PC-9 (cell line): ENCODE results near the gene RIMBP2. TPM values are rescaled to one million over a fixed set of nuclear protein-coding genes. Genes with fewer than 3 reads are reported as not detected.

Source experiments
- BruUV-seq: library from RNA; stranded (reverse); fragments of 400-500 nt; replicated peaks from 2 replicates; lab custom pipeline; 2021; lab: Mats Ljungman, UMichigan
- CTCF ChIA-PET: fragments of 300-600 bp; sonication (Branson Sonifier 250); formaldehyde crosslinking; loops from one replicate; lab custom pipeline; 2022; ENCODE audit warnings: antibody characterized with exemption; lab: Charles Lee
- POLR2A ChIA-PET: fragments of 300-600 bp; sonication (Branson Sonifier 250); formaldehyde crosslinking; loops from one replicate; lab custom pipeline; 2022; ENCODE audit warnings: antibody characterized with exemption; ENCODE audit not compliant: unreplicated experiment; lab: Charles Lee
- DNase-seq, 2 experiments: peaks; one replicate each; pipeline versions ENCODE4 v3.0.0 to v3.0.0-alpha.2; 2015 to 2022; ENCODE audit warnings: mixed read lengths in 1 of 2
- H2AFZ ChIP-seq: fragments of 200-600 bp; sonication (generic); 2 replicates; pipeline ENCODE4 v1.8.1; 2017; ENCODE audit warnings: antibody characterized with exemption
- H3F3A ChIP-seq: fragments of 200-600 bp; sonication (generic); 2 replicates; pipeline ENCODE4 v1.8.1; 2017; ENCODE audit warnings: antibody characterized with exemption, mild to moderate bottlenecking, low read depth; ENCODE audit not compliant: insufficient read depth
- H3K27ac ChIP-seq: fragments of 200-600 bp; sonication (generic); 2 replicates; pipeline ENCODE4 v1.6.1; 2016; ENCODE audit warnings: mixed run types
- H3K27me3 ChIP-seq: fragments of 200-600 bp; sonication (generic); 2 replicates; pipeline ENCODE4 v1.6.1; 2016; ENCODE audit warnings: low read depth, mixed run types; ENCODE audit not compliant: insufficient read depth
- H3K36me3 ChIP-seq: fragments of 200-600 bp; sonication (generic); 2 replicates; pipeline ENCODE4 v1.6.1; 2016; ENCODE audit warnings: low read depth, mixed run types
- H3K4me1 ChIP-seq: fragments of 200-600 bp; sonication (generic); replicated peaks from 2 replicates; pipeline ENCODE4 v1.6.1; 2016; ENCODE audit warnings: mixed run types; ENCODE audit not compliant: insufficient read depth
- H3K4me2 ChIP-seq: fragments of 200-600 bp; sonication (generic); 2 replicates; pipeline ENCODE4 v1.6.1; 2017; ENCODE audit warnings: mixed run types
- H3K4me3 ChIP-seq: fragments of 200-600 bp; sonication (generic); 2 replicates; pipeline ENCODE4 v1.6.1; 2016; ENCODE audit warnings: mixed run types
- H3K79me2 ChIP-seq: fragments of 200-600 bp; sonication (generic); 2 replicates; pipeline ENCODE4 v1.6.1; 2017; ENCODE audit warnings: low read depth, mixed run types
- H3K9me2 ChIP-seq: fragments of 200-600 bp; sonication (generic); 2 replicates; pipeline ENCODE4 v1.8.1; 2017; ENCODE audit warnings: mild to moderate bottlenecking; ENCODE audit not compliant: insufficient read depth
- H3K9me3 ChIP-seq: fragments of 200-600 bp; sonication (generic); 2 replicates; pipeline ENCODE4 v1.8.1; 2016; ENCODE audit warnings: low read depth; ENCODE audit not compliant: insufficient read depth
- H4K20me1 ChIP-seq: fragments of 200-600 bp; sonication (generic); 2 replicates; pipeline ENCODE4 v1.8.1; 2017; ENCODE audit not compliant: insufficient read depth
- EZH2 ChIP-seq: fragments of 200-600 bp; sonication (generic); IDR thresholded peaks from 2 replicates; pipeline ENCODE4 v1.8.0; 2017; ENCODE audit warnings: antibody characterized with exemption, low read depth
- intact Hi-C: fragments of 100-400 bp; cut with micrococcal nuclease; formaldehyde crosslinking; loops from one replicate; pipeline ENCODE4 v1.10.0; 2022; ENCODE audit not compliant: unreplicated experiment
- total RNA-seq: library from RNA; stranded (reverse); gene quantifications from 2 replicates; pipeline ENCODE4 v1.2.3, GENCODE V29; 2021
- TF ChIP-seq, protein P1 (sequence below): fragments of 200-600 bp; sonication (generic); conservative IDR thresholded peaks from 2 replicates; pipeline ENCODE4 v1.6.1; 2017; ENCODE audit warnings: mixed run types, antibody characterized with exemption, mild to moderate bottlenecking, moderate library complexity

RIMBP2 gene
- total RNA-seq, 1 experiment from 2014 or later: not detected

DNA sequence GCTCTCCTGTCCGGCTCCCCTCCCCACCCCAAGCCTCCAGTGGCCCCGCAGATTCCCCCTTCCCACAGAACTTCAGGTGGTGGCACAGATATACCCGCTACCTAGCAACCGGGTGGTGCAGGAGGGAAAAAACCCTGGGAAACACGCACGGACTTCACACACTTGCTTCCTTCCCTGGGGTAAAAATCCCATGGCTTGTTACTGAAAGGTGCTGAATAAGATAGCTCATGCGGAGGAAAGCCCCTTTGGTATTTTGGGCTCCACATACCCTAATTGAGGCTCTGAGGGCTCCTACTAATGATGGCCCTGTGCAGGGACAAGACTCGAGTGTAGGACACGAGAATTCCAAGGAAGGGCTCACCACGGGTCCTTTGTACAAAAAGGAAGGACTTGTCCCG, 869 bp upstream of the RIMBP2 start:
- intact Hi-C loops: no loop called here
- BruUV-seq: no TSS peak
- POLR2A ChIA-PET: no interaction called here
- Histone ChIP-seq H3K4me3 (no peak overlapping the region), H3K4me1 (no peaks in the 10 kb centered on the region), H2AFZ (no peak overlapping the region), H3K4me2 (no peak overlapping the region), H3K27me3 (peaks cover 64% of the 10 kb centered on the region), H3F3A (no peaks in the 10 kb centered on the region), H3K9me2 (no peaks in the 10 kb centered on the region), H3K79me2 (no peaks in the 10 kb centered on the region), H3K9me3 (no peaks in the 10 kb centered on the region), H4K20me1 (no peaks in the 10 kb centered on the region), H3K27ac (no peak overlapping the region), H3K36me3 (no peaks in the 10 kb centered on the region)
- CTCF ChIA-PET: interaction anchor here (0.7 kb wide), 1 partner anchor 86 kb away, joined by 16 read pairs; no protein-coding TSS in a partner anchor
- no peak for DNase-seq
- no peak for TF ChIP-seq EZH2
- TF ChIP-seq, protein P1, sequence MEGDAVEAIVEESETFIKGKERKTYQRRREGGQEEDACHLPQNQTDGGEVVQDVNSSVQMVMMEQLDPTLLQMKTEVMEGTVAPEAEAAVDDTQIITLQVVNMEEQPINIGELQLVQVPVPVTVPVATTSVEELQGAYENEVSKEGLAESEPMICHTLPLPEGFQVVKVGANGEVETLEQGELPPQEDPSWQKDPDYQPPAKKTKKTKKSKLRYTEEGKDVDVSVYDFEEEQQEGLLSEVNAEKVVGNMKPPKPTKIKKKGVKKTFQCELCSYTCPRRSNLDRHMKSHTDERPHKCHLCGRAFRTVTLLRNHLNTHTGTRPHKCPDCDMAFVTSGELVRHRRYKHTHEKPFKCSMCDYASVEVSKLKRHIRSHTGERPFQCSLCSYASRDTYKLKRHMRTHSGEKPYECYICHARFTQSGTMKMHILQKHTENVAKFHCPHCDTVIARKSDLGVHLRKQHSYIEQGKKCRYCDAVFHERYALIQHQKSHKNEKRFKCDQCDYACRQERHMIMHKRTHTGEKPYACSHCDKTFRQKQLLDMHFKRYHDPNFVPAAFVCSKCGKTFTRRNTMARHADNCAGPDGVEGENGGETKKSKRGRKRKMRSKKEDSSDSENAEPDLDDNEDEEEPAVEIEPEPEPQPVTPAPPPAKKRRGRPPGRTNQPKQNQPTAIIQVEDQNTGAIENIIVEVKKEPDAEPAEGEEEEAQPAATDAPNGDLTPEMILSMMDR: no peak

DNA sequence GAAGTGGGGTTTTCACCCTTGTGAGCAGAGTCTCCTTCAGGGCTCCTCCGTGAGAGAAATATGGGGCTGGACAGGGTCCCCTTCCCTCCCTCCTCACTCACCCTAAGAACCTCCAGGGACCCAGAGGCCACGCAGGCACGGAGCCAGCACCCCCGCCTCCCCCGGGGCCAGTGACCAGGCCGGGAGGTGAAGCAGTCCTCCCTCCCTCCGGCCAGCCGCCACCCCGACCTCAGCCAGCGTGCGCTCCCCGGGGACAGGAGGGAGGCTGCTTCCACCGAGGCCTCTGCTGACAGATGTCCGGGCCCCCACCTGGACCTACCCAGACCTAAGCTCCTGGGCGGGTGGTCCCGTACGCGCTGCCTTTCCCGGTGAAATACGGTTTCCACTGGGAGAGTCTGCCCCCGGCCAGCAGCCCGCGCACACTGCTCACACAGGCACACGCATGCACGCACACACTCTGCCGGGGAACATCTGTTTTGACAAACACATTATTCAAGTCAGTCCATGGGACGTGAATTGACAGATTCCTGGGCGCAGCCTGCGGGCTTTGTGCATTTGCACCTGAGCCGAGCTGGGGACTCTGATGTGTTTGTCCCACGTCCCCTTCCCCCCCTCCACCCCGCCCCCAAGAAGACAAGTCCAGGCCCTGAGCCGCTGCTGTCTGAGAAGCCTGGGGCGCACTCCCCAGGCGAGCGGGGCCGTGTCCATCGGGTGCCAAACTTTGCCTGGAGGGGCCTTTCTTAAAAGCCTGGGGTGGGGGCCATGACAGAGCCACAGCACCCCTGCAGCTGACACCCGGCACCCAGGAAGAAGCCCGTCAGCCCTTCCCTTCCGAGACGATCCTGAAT, 725 bp downstream of the RIMBP2 start:
- Histone ChIP-seq H3K27me3 (peaks cover 80% of the 10 kb centered on the region), H3K79me2 (no peaks in the 10 kb centered on the region), H3K36me3 (no peaks in the 10 kb centered on the region), H3K4me1 (no peaks in the 10 kb centered on the region), H3K9me3 (no peaks in the 10 kb centered on the region), H3F3A (no peaks in the 10 kb centered on the region), H3K4me3 (no peak overlapping the region), H3K9me2 (no peaks in the 10 kb centered on the region), H3K4me2 (no peak overlapping the region), H2AFZ (no peak overlapping the region), H4K20me1 (no peaks in the 10 kb centered on the region), H3K27ac (no peak overlapping the region)
- intact Hi-C loops: no loop called here
- no peak for DNase-seq
- ChIA-PET CTCF (no interaction called here), POLR2A (no interaction called here)
- TF ChIP-seq, protein P1: no peak
- TF ChIP-seq EZH2: no peak
- no TSS peak for BruUV-seq

DNA sequence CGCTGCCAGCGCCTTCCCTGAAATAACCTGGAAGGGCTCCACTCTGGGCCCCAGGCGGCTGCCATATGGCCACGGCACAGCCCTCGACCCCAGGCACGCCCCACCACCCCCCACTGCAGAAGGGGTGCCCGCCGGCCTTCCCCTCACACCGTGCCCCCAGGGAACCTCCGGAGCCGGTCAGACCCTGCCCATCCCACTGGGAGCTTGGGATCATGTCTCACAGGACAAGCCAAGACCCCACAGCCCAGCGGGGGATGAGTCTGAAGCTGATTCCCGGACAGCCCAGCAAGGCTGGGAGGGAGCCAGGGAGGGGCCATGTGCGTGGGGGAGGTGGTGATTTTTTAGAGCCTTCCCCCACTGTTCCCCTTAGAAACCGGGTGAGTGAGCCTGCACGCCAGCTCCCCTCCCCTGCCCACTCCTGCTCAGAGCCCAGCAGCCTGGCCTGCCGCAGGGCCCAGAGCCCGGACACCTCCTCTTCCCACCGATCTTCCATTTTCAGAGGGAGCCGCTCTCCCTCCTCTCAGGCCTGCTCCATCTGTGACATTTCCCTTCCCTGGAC, 1.4 kb downstream of the RIMBP2 start:
- no peaks in the 10 kb centered on the region for H3K9me2 ChIP-seq
- no peak overlapping the region for H2AFZ ChIP-seq
- H3K4me3 ChIP-seq: no peak overlapping the region
- no peaks in the 10 kb centered on the region for H3K79me2 ChIP-seq
- peaks cover 83% of the 10 kb centered on the region for H3K27me3 ChIP-seq
- TF ChIP-seq, protein P1: no peak
- no peak for TF ChIP-seq EZH2
- H3K27ac ChIP-seq: no peak overlapping the region
- no peaks in the 10 kb centered on the region for H3F3A ChIP-seq
- H3K36me3 ChIP-seq: no peaks in the 10 kb centered on the region
- DNase-seq: no peak
- no peaks in the 10 kb centered on the region for H4K20me1 ChIP-seq
- no peaks in the 10 kb centered on the region for H3K9me3 ChIP-seq
- intact Hi-C loops: no loop called here
- no peak overlapping the region for H3K4me2 ChIP-seq
- ChIA-PET CTCF (no interaction called here), POLR2A (no interaction called here)
- BruUV-seq: no TSS peak
- no peaks in the 10 kb centered on the region for H3K4me1 ChIP-seq
